MG63 (cell line): Measurements from ENCODE around the gene OMG. TPM values are rescaled to one million over a fixed set of nuclear protein-coding genes. Genes with fewer than 3 reads are reported as not detected.
"Not testable (repeated sequence)": the region's sequence is repeated elsewhere in the genome, so short reads cannot be mapped to it uniquely, and the experiment has no call there.

Source experiments
- DNase-seq: peaks from one replicate; pipeline ENCODE4 v3.0.0-alpha.2; 2020
- H3K27me3 ChIP-seq: fragments of 250-450 bp; sonication (Bioruptor Pico); 2 replicates; pipeline ENCODE4 v1.5.1; 2020; ENCODE audit warnings: mild to moderate bottlenecking, moderate library complexity
- H3K36me3 ChIP-seq: fragments of 250-450 bp; sonication (Bioruptor Pico); 2 replicates; pipeline ENCODE4 v1.5.1; 2020; ENCODE audit warnings: mild to moderate bottlenecking, moderate library complexity
- H3K4me3 ChIP-seq: fragments of 250-450 bp; sonication (Bioruptor Pico); 2 replicates; pipeline ENCODE4 v1.5.1; 2020; ENCODE audit warnings: mild to moderate bottlenecking, moderate library complexity
- H3K9me3 ChIP-seq: fragments of 250-450 bp; sonication (Bioruptor Pico); 2 replicates; pipeline ENCODE4 v1.5.1; 2020; ENCODE audit warnings: mild to moderate bottlenecking, moderate library complexity
- total RNA-seq: library from RNA; depleted of rRNA; stranded (reverse); fragments of >200 nt; shearing (Covaris generic); gene quantifications from 2 replicates; pipeline ENCODE4 v1.2.3, GENCODE V29; 2014; ENCODE audit warnings: low replicate concordance

OMG gene
- total RNA-seq, 1 experiment from 2014 or later: not detected

DNA sequence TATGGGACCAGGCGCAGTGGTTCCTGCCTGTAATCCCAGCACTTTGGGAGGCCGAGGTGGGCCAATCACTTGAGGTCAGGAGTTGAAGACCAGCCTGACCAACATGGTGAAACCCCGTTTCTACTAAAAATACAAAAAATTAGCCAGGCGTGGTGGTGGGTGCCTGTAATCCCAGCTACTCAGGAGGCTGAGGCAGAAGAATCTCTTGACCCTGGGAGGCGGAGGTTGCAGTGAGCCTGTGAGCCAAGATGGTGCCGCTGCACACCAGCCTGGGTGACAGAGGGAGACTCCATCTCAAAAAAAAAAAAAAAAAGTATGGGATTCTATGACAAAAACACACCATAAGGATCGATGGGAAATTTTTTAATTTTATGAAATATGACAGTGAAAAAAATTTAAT is 15.2 kb upstream of the OMG start:
- H3K9me3 ChIP-seq, H3K27me3 ChIP-seq, H3K36me3 ChIP-seq, H3K4me3 ChIP-seq, DNase-seq: not testable (repeated sequence)

DNA sequence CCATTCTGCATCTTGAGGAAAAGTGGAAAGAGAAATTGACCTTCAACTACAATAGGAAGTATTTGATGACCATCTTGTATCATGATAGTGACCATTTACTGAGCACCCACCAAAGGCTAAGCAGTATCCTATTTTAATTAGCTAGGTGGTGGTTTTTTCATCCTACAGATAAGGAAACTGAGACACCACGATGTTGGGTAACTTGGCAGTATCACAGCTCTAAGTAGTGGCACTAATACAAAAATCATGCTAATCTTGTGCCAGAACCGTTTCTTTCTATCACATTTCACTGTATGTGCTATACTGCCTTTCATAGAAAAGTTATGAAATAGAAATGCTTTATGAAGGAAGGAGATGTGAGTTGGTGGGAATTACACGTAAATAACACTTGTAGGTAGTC is 14.5 kb upstream of the OMG start:
- no peak for DNase-seq
- Histone ChIP-seq H3K9me3 (0 out of 2 replicates have a peak, but pooled peaks cover 2% of the 10 kb centered on the region), H3K36me3 (no peaks in the 10 kb centered on the region), H3K4me3 (no peak overlapping the region), H3K27me3 (no peaks in the 10 kb centered on the region)

DNA sequence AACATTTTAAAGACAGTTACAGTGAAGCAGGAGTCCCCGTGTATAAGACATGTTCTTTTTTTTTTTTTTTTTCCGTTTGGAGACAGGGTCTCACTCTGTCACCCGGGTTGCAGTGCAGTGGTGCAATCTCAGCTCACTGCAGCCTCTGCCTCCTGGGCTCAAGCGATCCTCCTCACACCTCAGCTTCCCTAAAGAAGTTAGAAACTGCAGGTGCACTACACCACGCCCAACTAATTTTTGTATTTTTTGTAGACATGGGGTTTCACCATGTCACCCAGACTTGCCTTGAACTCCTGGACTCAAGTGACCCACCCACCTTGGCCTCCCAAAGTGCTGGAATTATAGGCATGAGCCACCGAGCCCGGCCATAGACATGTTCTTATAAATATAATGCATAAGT is 13.8 kb upstream of the OMG start:
- Histone ChIP-seq H3K36me3 (no peaks in the 10 kb centered on the region), H3K9me3 (0 out of 2 replicates have a peak, but pooled peaks cover 2% of the 10 kb centered on the region), H3K27me3 (no peaks in the 10 kb centered on the region), H3K4me3 (no peak overlapping the region)
- DNase-seq: no peak

DNA sequence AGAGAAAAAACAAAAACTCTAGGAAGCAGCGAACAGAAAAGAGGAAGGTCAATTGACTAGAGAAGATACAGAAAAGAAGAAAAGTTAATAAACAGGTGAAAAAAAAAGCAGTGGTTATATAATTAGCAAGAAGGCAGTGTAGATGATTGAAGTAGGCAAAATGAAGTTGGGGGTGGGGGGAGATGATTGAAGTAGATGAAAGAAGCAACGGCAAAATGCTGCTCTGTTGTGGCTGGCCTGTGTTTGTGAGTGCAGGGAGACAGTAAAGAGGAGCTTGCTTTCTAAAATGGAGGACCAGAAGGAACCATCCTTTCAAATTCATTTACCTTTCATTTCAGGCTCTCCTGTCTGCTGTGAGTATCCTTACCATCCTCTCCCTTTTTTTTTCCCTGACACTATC is 13.2 kb upstream of the OMG start:
- no peaks in the 10 kb centered on the region for H3K27me3 ChIP-seq
- no peak for DNase-seq
- 0 out of 2 replicates have a peak, but pooled peaks cover 2% of the 10 kb centered on the region for H3K9me3 ChIP-seq
- H3K4me3 ChIP-seq: no peak overlapping the region
- H3K36me3 ChIP-seq: no peaks in the 10 kb centered on the region

DNA sequence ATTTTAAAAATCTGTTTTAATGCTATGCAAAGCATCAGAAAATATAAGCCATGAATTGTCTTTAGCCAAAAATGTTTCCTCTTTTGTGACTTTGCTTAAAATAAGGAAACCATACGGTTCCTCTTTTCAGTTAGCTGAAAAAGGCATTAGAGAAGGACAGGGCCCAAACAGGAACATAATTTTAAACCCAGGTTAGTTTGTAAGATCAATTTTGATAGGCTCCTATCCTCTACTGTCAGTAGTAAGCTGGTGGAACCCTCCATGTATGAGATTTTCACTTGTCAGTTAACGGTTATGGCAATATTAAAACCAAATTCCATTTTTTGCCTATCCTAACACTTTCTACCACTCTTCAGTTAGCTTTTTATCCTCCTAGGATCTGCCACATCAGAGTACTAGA is 12.5 kb upstream of the OMG start:
- Histone ChIP-seq H3K4me3 (no peak overlapping the region), H3K36me3 (no peaks in the 10 kb centered on the region), H3K9me3 (0 out of 2 replicates have a peak, but pooled peaks cover 1% of the 10 kb centered on the region), H3K27me3 (no peaks in the 10 kb centered on the region)
- DNase-seq: no peak

DNA sequence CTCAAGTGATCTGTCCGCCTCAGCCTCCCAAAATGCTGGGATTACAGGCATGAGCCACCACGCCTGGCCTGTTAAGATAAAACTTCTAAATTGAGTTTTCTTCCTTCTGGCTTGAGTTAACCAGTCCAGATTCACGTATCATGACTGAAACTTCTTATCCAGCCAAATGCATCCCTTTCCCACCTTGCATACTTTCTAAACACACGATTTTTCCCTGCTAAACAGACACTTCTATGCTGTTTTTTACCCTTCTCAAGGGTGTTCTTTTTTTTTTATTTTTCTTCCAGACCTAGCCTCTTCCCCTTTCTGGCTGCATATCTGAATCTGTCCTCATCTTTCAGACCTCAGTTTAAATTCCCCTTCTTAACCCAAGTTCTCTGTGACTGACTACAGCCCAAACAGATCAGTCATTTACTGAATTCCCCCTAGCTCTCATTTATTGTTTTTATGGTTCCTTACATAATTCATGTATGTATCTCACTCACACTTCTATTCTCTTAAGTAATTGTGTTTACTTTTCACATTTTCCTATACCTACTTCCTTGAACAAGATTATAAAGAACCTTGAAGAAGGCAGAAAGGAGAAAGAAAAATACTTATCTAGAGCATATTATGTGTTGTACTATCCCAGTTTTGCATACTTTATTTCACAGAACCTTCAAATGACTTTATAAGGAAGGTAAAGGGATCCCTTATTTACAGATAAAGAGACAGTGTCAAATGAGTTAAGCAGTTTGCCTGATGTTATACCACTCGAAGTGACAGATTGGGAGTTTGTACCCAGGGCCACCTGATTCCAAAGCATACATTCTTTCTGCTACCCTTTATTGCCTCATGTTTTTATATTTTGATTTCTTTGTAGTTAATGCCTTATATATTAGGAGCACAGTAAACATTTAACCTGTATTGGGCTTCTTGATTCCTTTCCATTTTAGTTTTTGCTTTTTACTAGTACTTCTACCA is 11.6 kb upstream of the OMG start:
- Histone ChIP-seq H3K27me3 (no peaks in the 10 kb centered on the region), H3K36me3 (no peaks in the 10 kb centered on the region), H3K4me3 (no peak overlapping the region), H3K9me3 (no peaks in the 10 kb centered on the region)
- no peak for DNase-seq

DNA sequence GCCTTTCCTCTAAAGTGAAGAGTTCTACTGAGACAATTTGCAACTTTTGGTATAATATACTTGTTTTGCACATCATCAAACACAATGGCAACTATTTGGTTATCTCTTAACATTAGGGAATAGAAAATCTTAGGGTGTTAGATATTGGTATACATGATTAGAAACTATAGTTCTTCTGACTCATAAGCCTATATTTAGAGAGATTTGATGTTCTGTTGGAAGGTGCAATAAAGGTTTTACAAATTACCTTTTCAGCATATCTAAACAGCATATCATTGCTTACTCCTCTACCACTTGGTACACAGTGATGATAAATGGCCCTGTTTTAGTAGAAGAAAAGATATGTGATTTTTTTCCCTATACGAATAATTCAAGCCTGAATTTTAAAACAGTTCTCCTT is 10.6 kb upstream of the OMG start:
- H3K36me3 ChIP-seq: no peaks in the 10 kb centered on the region
- DNase-seq: no peak
- no peak overlapping the region for H3K4me3 ChIP-seq
- no peaks in the 10 kb centered on the region for H3K9me3 ChIP-seq
- no peaks in the 10 kb centered on the region for H3K27me3 ChIP-seq

DNA sequence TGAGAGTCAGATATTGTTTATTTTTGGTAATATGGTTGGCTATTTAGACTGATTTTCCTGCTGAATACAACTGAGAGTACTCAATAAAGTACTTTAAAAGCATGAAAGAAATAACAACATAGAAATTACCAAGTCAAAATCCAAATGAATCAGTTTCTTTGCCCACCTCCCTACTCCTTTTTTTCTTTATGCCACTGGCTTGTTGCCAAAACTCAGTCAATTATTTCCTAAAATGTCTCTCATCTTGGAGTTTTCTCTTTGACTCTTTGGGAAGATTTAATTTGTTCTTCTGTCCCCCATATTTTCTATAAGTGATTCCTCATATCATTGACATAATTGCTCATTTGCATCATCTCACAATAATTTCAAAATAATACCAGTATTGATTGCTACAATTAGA is 2.6 kb upstream of the OMG start:
- no peaks in the 10 kb centered on the region for H3K27me3 ChIP-seq
- no peaks in the 10 kb centered on the region for H3K9me3 ChIP-seq
- no peak for DNase-seq
- H3K4me3 ChIP-seq: no peak overlapping the region
- no peaks in the 10 kb centered on the region for H3K36me3 ChIP-seq

DNA sequence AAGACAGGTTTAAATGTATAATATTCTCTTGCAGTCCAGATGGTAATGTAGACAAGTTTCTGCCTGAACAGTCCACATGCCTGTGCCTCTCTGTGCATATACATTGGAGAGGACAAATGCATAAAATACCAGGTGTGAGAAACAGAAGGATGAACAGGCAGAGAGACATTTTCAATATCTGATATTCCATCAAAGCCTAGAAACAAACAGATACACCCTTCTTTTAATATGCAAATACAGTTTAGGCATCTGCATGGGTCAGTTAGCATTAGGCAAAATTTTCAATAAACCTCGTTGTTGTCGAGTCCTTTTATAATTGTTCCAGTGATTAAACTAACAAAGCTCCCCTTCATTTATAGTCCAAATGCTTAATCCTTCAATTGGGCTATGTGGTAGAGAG is 897 bp downstream of the OMG start:
- Histone ChIP-seq H3K36me3 (peaks cover 7% of the 10 kb centered on the region), H3K27me3 (no peaks in the 10 kb centered on the region), H3K9me3 (no peaks in the 10 kb centered on the region), H3K4me3 (no peak overlapping the region)
- DNase-seq: no peak

DNA sequence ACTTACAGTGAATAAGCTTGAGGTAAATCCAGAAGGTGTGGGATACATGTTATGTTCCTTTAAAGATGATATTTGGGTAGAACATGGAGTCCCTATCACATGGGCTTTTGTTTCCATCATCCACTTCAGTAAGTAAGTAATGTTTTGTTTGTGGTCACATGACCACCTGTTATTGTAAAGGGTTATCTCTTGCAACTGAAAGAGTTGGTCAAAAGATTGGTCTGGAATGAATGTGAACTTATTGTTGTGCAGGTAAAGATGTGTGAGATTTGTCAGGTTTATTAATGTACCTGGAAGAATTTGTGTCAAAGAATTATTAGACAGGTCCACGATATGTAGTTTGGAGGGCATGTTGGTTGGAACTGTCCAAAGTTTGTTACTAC is 1.6 kb downstream of the OMG start:
- Histone ChIP-seq H3K9me3 (no peaks in the 10 kb centered on the region), H3K27me3 (no peaks in the 10 kb centered on the region), H3K36me3 (peaks cover 7% of the 10 kb centered on the region), H3K4me3 (no peak overlapping the region)
- no peak for DNase-seq

DNA sequence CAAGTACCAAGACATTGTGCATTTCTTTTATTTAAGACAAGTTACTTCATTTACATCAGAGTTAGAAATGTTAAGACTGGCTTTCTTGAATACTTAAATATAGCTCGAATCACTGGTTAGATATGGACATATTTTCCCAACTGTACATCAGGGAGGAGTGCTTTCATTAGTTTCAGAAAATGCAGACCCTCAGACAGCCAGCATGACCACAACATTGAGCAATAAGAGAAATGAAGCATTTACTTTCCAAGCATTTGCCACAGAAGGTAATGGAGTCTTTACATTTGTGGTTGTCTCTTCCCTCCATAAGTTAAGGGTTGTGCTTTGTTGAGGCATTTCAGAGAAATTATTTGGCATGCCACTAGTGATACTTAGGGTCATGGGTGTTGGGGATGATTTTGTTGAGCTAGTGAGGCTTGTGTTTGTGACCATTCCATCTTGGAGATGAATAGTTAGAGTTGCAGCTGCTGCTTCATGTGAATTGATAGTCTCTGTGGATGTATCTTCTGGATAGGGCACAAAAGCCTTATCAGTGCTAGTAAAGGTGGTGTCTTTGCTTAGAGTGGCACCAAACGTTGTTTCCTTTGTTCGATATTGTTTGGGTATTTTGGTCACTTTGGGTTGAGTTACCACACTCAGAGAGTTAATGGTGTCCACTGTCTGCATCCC is 2.1 kb downstream of the OMG start:
- no peaks in the 10 kb centered on the region for H3K9me3 ChIP-seq
- H3K4me3 ChIP-seq: no peak overlapping the region
- no peak for DNase-seq
- peaks cover 7% of the 10 kb centered on the region for H3K36me3 ChIP-seq
- no peaks in the 10 kb centered on the region for H3K27me3 ChIP-seq

DNA sequence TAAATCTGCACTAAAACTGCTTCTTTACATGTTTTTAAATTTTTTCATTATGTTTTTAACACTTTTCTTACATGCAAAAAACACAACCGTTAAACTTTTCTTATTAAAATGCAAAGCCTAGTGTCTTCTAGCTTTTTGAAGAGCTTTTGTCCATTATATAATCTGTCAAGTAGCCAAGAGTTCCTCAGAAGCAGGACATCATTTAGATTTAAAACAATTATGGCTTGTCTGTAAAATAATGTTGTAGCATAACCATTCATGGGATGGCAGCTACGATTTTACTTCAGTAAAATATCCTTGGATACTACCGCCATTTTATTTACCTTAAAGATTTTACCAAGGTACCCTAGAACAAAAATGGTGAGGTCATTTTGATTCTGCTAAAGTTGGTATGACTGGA is 2.8 kb downstream of the OMG start:
- H3K36me3 ChIP-seq: peaks cover 9% of the 10 kb centered on the region
- no peaks in the 10 kb centered on the region for H3K9me3 ChIP-seq
- DNase-seq: no peak
- H3K4me3 ChIP-seq: no peak overlapping the region
- no peaks in the 10 kb centered on the region for H3K27me3 ChIP-seq

DNA sequence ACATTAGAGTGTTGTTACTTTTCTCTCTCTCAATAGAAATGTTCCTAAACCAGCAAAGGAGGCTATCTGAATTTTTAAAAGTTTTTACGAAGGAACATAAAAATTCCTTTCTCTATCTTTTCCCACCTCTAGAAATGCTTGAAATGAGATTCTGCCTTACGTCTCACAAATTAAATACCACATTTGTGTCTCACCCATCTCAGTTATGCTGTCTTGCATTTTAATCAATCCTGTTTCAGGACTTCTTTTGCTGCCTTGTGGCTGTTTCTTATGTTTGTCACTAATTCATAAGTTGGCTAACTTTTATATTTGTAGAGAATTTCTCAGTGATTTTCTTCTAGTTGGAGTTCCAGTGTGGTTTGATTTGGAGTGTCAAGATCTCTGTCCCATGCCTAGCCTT is 3.5 kb downstream of the OMG start:
- no peaks in the 10 kb centered on the region for H3K9me3 ChIP-seq
- H3K27me3 ChIP-seq: no peaks in the 10 kb centered on the region
- DNase-seq: no peak
- H3K4me3 ChIP-seq: no peak overlapping the region
- H3K36me3 ChIP-seq: peaks cover 15% of the 10 kb centered on the region

DNA sequence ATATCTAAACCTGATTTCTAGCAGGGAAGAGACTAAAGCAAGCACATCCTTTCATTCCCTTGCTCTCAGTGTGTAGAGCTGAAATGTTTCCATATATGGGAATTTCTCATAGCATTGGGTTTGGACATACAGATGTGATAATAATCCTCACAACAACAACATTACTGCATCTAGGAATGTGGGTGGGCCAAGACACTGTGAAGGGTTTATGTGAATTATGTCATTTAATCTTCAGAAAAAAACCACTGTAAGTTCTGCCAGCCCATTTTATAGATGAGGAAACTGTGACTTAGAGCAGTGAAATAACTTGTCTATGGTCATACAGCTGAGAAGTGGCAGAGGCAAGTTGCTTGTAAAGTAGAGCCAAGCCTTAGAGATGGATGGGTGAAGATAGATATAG is 5.2 kb downstream of the OMG start:
- H3K4me3 ChIP-seq: no peak overlapping the region
- DNase-seq: no peak

DNA sequence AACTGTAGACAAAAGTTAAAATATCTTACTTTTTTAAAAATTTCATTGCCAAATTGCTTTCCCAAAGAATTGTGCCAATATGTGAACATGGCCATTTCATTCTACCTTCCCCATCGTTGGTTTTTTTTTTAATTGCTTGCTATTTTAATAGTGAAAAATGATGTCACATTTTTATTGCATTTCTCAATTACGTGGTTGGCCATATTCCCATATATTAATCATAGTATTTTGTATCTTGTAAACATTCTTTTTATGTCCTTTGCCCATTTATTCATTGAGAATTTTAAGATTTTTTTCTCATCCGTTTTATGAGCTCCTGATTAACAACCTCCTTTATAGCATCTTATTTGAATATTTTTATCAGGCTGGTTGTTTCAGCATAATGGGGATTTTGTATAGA is 7.2 kb downstream of the OMG start:
- no peak for DNase-seq
- H3K27me3 ChIP-seq: no peaks in the 10 kb centered on the region
- H3K4me3 ChIP-seq: no peak overlapping the region

More for the DNA sequence above, 5.2 kb downstream of the OMG start:
- H3K36me3 ChIP-seq: peaks cover 18% of the 10 kb centered on the region
- H3K9me3 ChIP-seq: no peaks in the 10 kb centered on the region
- H3K27me3 ChIP-seq: no peaks in the 10 kb centered on the region

DNA sequence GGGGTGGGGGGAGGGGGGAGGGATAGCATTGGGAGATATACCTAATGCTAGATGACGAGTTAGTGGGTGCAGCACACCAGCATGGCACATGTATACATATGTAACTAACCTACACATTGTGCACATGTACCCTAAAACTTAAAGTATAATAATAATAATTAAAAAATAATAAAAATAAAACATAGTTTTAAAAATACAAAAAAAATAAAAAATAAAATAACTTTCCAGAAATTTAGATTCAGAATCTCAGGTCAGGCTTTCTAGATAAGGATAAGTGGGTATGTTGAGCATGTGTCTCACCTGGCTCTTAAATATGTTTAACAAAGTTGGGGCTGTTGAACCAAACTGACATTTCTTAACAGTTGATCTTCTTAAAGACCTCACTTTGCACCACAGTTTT is 9.1 kb downstream of the OMG start:
- not testable (repeated sequence) for DNase-seq, H3K27me3 ChIP-seq, H3K4me3 ChIP-seq, H3K9me3 ChIP-seq
- H3K36me3 ChIP-seq: peaks cover 23% of the 10 kb centered on the region

More for the DNA sequence above, 7.2 kb downstream of the OMG start:
- H3K9me3 ChIP-seq: no peaks in the 10 kb centered on the region
- H3K36me3 ChIP-seq: peaks cover 18% of the 10 kb centered on the region

DNA sequence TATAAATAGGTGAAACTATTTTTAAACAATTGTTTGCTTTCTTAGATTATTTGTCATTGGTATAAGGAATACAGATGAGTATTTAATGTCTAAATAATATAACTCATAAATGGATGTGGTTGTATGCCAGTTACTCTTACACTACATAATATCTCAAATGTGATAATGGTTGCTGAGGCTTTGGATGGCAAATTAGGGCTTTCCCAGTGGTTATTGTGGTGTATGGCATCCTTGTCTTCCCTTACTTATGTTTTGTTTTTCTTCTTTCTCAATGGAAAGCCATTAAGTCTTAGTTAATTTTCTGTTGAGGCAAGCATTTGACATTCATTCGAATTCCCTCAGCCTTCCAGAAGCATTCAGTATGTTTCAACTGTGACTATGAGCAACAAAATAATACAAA is 10.5 kb downstream of the OMG start:
- DNase-seq: no peak
- Histone ChIP-seq H3K4me3 (no peak overlapping the region), H3K36me3 (peaks cover 18% of the 10 kb centered on the region), H3K9me3 (no peaks in the 10 kb centered on the region), H3K27me3 (no peaks in the 10 kb centered on the region)

DNA sequence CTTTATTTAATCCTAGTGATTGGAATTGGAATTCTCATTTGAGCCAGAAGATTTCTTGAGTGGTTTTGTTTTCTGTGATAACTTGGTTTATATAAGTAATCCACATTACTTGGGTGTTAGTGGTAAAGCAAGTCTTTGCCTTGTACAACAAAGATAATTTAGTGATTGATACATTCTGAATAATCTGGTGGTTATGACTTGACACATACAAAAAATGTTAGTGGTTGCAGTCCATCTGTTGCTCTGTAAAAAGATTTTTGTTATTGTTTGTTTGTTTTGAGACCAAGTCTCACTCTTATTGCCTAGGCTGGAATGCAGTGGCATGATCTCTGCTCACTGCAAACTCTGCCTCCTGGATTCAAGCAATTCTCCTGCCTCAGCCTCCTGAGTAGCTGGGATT is 13.2 kb downstream of the OMG start:
- no peak overlapping the region for H3K4me3 ChIP-seq
- peaks cover 17% of the 10 kb centered on the region for H3K36me3 ChIP-seq
- H3K9me3 ChIP-seq: no peaks in the 10 kb centered on the region
- no peak for DNase-seq
- H3K27me3 ChIP-seq: no peaks in the 10 kb centered on the region
